ENCODE measurements around the gene FHIT.

DNA sequence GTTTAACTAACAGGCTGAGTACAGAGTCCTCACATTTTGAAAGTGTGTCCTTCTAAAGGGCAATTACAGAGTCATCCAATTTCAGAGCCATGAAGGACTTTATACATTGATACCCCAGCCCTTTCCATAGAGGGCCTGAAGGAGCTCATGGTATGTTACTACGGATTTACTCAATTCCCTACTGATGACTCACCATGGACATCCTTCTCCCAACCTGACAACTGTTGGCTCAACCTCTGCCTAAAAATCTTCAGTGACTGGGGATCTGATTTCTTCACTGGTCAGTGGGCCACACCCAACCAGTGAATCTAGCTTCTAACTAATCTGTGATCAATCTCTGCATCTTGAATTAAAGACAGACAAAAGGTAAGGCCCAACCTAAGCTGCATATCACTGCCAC is 1238.0 kb downstream of the FHIT start:
- TF ChIP-seq POLR2A (IDR thresholded peaks at IDR 0.05), result no peak
- TF ChIP-seq, protein P1, sequence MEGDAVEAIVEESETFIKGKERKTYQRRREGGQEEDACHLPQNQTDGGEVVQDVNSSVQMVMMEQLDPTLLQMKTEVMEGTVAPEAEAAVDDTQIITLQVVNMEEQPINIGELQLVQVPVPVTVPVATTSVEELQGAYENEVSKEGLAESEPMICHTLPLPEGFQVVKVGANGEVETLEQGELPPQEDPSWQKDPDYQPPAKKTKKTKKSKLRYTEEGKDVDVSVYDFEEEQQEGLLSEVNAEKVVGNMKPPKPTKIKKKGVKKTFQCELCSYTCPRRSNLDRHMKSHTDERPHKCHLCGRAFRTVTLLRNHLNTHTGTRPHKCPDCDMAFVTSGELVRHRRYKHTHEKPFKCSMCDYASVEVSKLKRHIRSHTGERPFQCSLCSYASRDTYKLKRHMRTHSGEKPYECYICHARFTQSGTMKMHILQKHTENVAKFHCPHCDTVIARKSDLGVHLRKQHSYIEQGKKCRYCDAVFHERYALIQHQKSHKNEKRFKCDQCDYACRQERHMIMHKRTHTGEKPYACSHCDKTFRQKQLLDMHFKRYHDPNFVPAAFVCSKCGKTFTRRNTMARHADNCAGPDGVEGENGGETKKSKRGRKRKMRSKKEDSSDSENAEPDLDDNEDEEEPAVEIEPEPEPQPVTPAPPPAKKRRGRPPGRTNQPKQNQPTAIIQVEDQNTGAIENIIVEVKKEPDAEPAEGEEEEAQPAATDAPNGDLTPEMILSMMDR (IDR thresholded peaks at IDR 0.05), result no peak
